Measurements from ENCODE around the gene FARP1. TPM values are rescaled to one million over a fixed set of nuclear protein-coding genes. Genes with fewer than 3 reads are reported as not detected.

FARP1 gene
- total RNA-seq, 4 donors from 2014 or later: 103 to 172 (median 129) TPM

GRCh38 chr13:98325724-98326123 is 182.8 kb downstream of the FARP1 start:
- intact Hi-C loops (cut with DNase I): no loop called here
- 87 to 89% methylated on average over 3 of the region's 3 CpGs for WGBS, 2 donors
- peak overlapping the region in 2 of 3 donors; percentile 54 to 56 for H3K27ac ChIP-seq
- H3K4me1 ChIP-seq: peaks cover 48 to 61% of the 10 kb centered on the region in 2 donors
- no peaks in the 10 kb centered on the region for H3K9me3 ChIP-seq
- H3K36me3 ChIP-seq: no peaks in the 10 kb centered on the region
- no peaks in the 10 kb centered on the region for H3K27me3 ChIP-seq
- H3K4me3 ChIP-seq (replicated peaks in 1 of 3): no peak overlapping the region
- no peak for TF ChIP-seq CTCF (IDR thresholded peaks at IDR 0.05)
- no peak for TF ChIP-seq POLR2A (IDR thresholded peaks at IDR 0.05)
- DNase-seq: peak in 1 of 2 donors; percentile 28

GRCh38 chr13:98326291-98326690 is 183.4 kb downstream of the FARP1 start:
- DNase-seq: no peak
- WGBS, 2 donors: 60 to 78% methylated on average over 5 of the region's 5 CpGs
- no peaks in the 10 kb centered on the region for H3K9me3 ChIP-seq
- no peaks in the 10 kb centered on the region for H3K36me3 ChIP-seq
- no peak overlapping the region for H3K4me3 ChIP-seq (replicated peaks in 1 of 3)
- intact Hi-C loops (cut with DNase I): no loop called here
- H3K4me1 ChIP-seq: peaks cover 48 to 61% of the 10 kb centered on the region in 2 donors
- no peaks in the 10 kb centered on the region for H3K27me3 ChIP-seq
- H3K27ac ChIP-seq: peak overlapping the region in 2 of 3 donors; percentile 54 to 56
- TF ChIP-seq CTCF (IDR thresholded peaks at IDR 0.05) (no peak), POLR2A (IDR thresholded peaks at IDR 0.05) (no peak)

- intact Hi-C loops (cut with DNase I): no loop called here
- peak; percentile 57 to 64 for DNase-seq
Measured at GRCh38 chr13:98327371-98328270, 184.7 kb downstream of the FARP1 start.

GRCh38 chr13:98328511-98328910 is 185.6 kb downstream of the FARP1 start:
- DNase-seq: no peak
- intact Hi-C loops (cut with DNase I): no loop called here
- peaks cover 48 to 59% of the 10 kb centered on the region in 2 donors for H3K4me1 ChIP-seq
- 75 to 87% methylated on average over 8 of the region's 8 CpGs for WGBS, 2 donors
- H3K27ac ChIP-seq: peak overlapping the region in 2 of 3 donors; percentile 54 to 70
- H3K36me3 ChIP-seq: no peaks in the 10 kb centered on the region
- no peak overlapping the region for H3K4me3 ChIP-seq (replicated peaks in 1 of 3)
- TF ChIP-seq CTCF (IDR thresholded peaks at IDR 0.05) (no peak), POLR2A (IDR thresholded peaks at IDR 0.05) (no peak)
- no peaks in the 10 kb centered on the region for H3K9me3 ChIP-seq
- no peaks in the 10 kb centered on the region for H3K27me3 ChIP-seq

More at GRCh38 chr13:98327371-98328270, 184.7 kb downstream of the FARP1 start:
- WGBS, 2 donors: 48 to 56% methylated on average over 10 of the region's 10 CpGs
- Histone ChIP-seq H3K4me1 (peaks cover 48 to 61% of the 10 kb centered on the region in 2 donors), H3K27me3 (no peaks in the 10 kb centered on the region), H3K9me3 (no peaks in the 10 kb centered on the region), H3K27ac (peak overlapping the region; percentile 46 to 70 (median 54)), H3K36me3 (no peaks in the 10 kb centered on the region), H3K4me3 (replicated peaks in 1 of 3) (no peak overlapping the region)
- TF ChIP-seq POLR2A (IDR thresholded peaks at IDR 0.05) (no peak), CTCF (IDR thresholded peaks at IDR 0.05) (no peak)

- no peaks in the 10 kb centered on the region for H3K27me3 ChIP-seq
- no peak for DNase-seq
- intact Hi-C loops (cut with DNase I): no loop called here
- H3K4me3 ChIP-seq (replicated peaks in 1 of 3): no peak overlapping the region
- WGBS, 2 donors: 84 to 85% methylated on average over 2 of the region's 2 CpGs
- H3K4me1 ChIP-seq: peaks cover 17 to 22% of the 10 kb centered on the region in 2 donors
- TF ChIP-seq POLR2A (IDR thresholded peaks at IDR 0.05): no peak
- no peak for TF ChIP-seq CTCF (IDR thresholded peaks at IDR 0.05)
- H3K9me3 ChIP-seq: no peaks in the 10 kb centered on the region
- H3K36me3 ChIP-seq: no peaks in the 10 kb centered on the region
- no peak overlapping the region for H3K27ac ChIP-seq
Measured at GRCh38 chr13:98332222-98332621, 189.3 kb downstream of the FARP1 start.
